Measurements from ENCODE around the gene CDC73. TPM values are rescaled to one million over a fixed set of nuclear protein-coding genes. Genes with fewer than 3 reads are reported as not detected.
"Not testable (repeated sequence)": the region's sequence is repeated elsewhere in the genome, so short reads cannot be mapped to it uniquely, and the experiment has no call there.

CDC73 gene
- total RNA-seq, 4 donors from 2014 or later = 42.7 to 73.3 (median 53.7) TPM

GRCh38 chr1:193265716-193266115 lies 143.9 kb downstream of the CDC73 start:
- H3K36me3 ChIP-seq = no peaks in the 10 kb centered on the region
- TF ChIP-seq EP300 (IDR thresholded peaks at IDR 0.05) = no peak
- no peak for TF ChIP-seq CTCF (IDR thresholded peaks at IDR 0.05)
- no peak for TF ChIP-seq POLR2A (IDR thresholded peaks at IDR 0.05)
- no peak for TF ChIP-seq POLR2AphosphoS5 (IDR thresholded peaks at IDR 0.05)
- WGBS, 2 donors (ENCODE audit: low coverage in 1 of 2) = 80 to 100% methylated on average over 1 of the region's 1 CpG
- no peaks in the 10 kb centered on the region for H3K4me1 ChIP-seq
- ATAC-seq = no peak
- H3K27me3 ChIP-seq = no peaks in the 10 kb centered on the region
- H3K4me3 ChIP-seq = no peak overlapping the region
- no peak overlapping the region for H3K27ac ChIP-seq
- H3K9me3 ChIP-seq = no peaks in the 10 kb centered on the region

- H3K27me3 ChIP-seq, ATAC-seq, H3K4me3 ChIP-seq, H3K9me3 ChIP-seq, H3K4me1 ChIP-seq, H3K36me3 ChIP-seq, H3K27ac ChIP-seq: not testable (repeated sequence)
- 94 to 97% methylated on average over 4 to 7 of the region's 7 CpGs for WGBS, 2 donors (ENCODE audit: low coverage in 1 of 2)
Measured at GRCh38 chr1:193266794-193267193, 145.0 kb downstream of the CDC73 start.

GRCh38 chr1:193270996-193271395 lies 149.2 kb downstream of the CDC73 start:
- H3K27ac ChIP-seq = no peak overlapping the region
- no peak for ATAC-seq
- H3K4me3 ChIP-seq = no peak overlapping the region
- H3K36me3 ChIP-seq = no peaks in the 10 kb centered on the region
- no peaks in the 10 kb centered on the region for H3K9me3 ChIP-seq
- TF ChIP-seq CTCF (IDR thresholded peaks at IDR 0.05) = no peak
- TF ChIP-seq POLR2A (IDR thresholded peaks at IDR 0.05) = no peak
- TF ChIP-seq EP300 (IDR thresholded peaks at IDR 0.05) = no peak
- no peak for TF ChIP-seq POLR2AphosphoS5 (IDR thresholded peaks at IDR 0.05)
- WGBS, 2 donors (ENCODE audit: low coverage in 1 of 2) = 95 to 100% methylated on average over 2 of the region's 2 CpGs
- H3K27me3 ChIP-seq = no peaks in the 10 kb centered on the region
- H3K4me1 ChIP-seq = no peaks in the 10 kb centered on the region

- Histone ChIP-seq H3K9me3 (no peaks in the 10 kb centered on the region), H3K4me1 (no peaks in the 10 kb centered on the region), H3K27ac (no peak overlapping the region), H3K27me3 (no peaks in the 10 kb centered on the region), H3K4me3 (no peak overlapping the region), H3K36me3 (no peaks in the 10 kb centered on the region)
- WGBS, 2 donors (ENCODE audit: low coverage in 1 of 2) = no CpG with 5 or more reads among the region's 5 CpGs
- no peak for TF ChIP-seq POLR2A (IDR thresholded peaks at IDR 0.05)
- TF ChIP-seq POLR2AphosphoS5 (IDR thresholded peaks at IDR 0.05) = no peak
- no peak for TF ChIP-seq EP300 (IDR thresholded peaks at IDR 0.05)
- no peak for TF ChIP-seq CTCF (IDR thresholded peaks at IDR 0.05)
- no peak for ATAC-seq
Measured at GRCh38 chr1:193275773-193276172, 153.9 kb downstream of the CDC73 start.

GRCh38 chr1:193278968-193279367 lies 157.1 kb downstream of the CDC73 start:
- ATAC-seq = no peak
- WGBS, 2 donors (ENCODE audit: low coverage in 1 of 2) = 83 to 100% methylated on average over 2 of the region's 2 CpGs
- H3K27ac ChIP-seq = no peak overlapping the region
- no peak for TF ChIP-seq POLR2AphosphoS5 (IDR thresholded peaks at IDR 0.05)
- TF ChIP-seq CTCF (IDR thresholded peaks at IDR 0.05) = no peak
- no peak for TF ChIP-seq EP300 (IDR thresholded peaks at IDR 0.05)
- TF ChIP-seq POLR2A (IDR thresholded peaks at IDR 0.05) = no peak
- H3K36me3 ChIP-seq = no peaks in the 10 kb centered on the region
- no peak overlapping the region for H3K4me3 ChIP-seq
- no peaks in the 10 kb centered on the region for H3K4me1 ChIP-seq
- no peaks in the 10 kb centered on the region for H3K9me3 ChIP-seq
- no peaks in the 10 kb centered on the region for H3K27me3 ChIP-seq
